ENCODE data around the gene MAMDC2. TPM values are rescaled to one million over a fixed set of nuclear protein-coding genes. Genes with fewer than 3 reads are reported as not detected.

The MAMDC2 gene
- total RNA-seq, 1 experiment from 2014 or later: 1.2 TPM

DNA sequence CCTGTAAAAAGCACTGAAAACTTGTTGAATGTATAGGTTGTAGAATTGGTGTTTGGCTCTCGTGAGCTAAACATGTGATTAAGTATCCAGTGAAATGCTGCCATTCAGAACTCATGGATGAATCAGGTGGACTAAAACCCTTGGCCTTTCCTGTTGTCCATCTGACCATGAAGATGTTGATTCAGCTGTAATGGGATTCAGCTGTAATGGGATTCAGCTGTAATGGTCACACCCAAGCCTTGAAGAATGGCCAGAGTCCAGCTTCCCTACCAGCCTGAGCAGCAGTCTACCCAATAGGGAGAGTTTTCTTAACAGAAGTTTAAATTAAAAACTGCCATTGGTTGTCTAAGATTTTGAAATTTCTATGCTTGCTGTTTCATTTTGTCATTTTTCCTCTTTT lies 18.1 kb downstream of the MAMDC2 start:
- DNase-seq (ENCODE audit: low read depth, low spot score): no peak
- Histone ChIP-seq H3K4me2 (ENCODE audit: low read length) (no peak overlapping the region), H3K4me1 (ENCODE audit: control insufficient read depth in 1 of 2, insufficient read depth in 2 of 2, low read length in 2 of 2) (no peaks in the 10 kb centered on the region), H2AFZ (ENCODE audit: low read depth, low read length, poor library complexity, severe bottlenecking) (no peak overlapping the region), H3K36me3 (ENCODE audit: control insufficient read depth in 1 of 2, insufficient read depth in 2 of 2, low read length in 2 of 2) (no peaks in the 10 kb centered on the region), H3K27ac (ENCODE audit: low read depth, low read length) (no peak overlapping the region), H3K4me3 (replicated peaks in 1 of 2; ENCODE audit: low read depth in 1 of 2, low read length in 2 of 2) (no peak overlapping the region), H3K27me3 (ENCODE audit: insufficient read depth, low read length) (no peaks in the 10 kb centered on the region), H4K20me1 (ENCODE audit: insufficient read depth) (no peaks in the 10 kb centered on the region), H3K9ac (ENCODE audit: low read length) (no peak overlapping the region), H3K9me3 (ENCODE audit: control insufficient read depth in 1 of 2, insufficient read depth in 1 of 2, low read depth in 1 of 2, low read length in 2 of 2) (no peaks in the 10 kb centered on the region), H3K9me2 (ENCODE audit: insufficient read depth) (no peaks in the 10 kb centered on the region), H3K79me2 (ENCODE audit: insufficient read depth, low read length) (no peaks in the 10 kb centered on the region)
- no TSS peak for BruUV-seq (replicated peaks)
- ChIA-PET RAD21 (ENCODE audit: low non-redundant PET in 1 of 2, low total read pairs in 2 of 2, uncharacterized antibody in 2 of 2, unreplicated experiment in 2 of 2) (no interaction called here), POLR2A (no interaction called here), CTCF (no interaction called here)
- intact Hi-C loops (cut with micrococcal nuclease): no loop called here
- ATAC-seq: no peak
- TF ChIP-seq, protein P1, sequence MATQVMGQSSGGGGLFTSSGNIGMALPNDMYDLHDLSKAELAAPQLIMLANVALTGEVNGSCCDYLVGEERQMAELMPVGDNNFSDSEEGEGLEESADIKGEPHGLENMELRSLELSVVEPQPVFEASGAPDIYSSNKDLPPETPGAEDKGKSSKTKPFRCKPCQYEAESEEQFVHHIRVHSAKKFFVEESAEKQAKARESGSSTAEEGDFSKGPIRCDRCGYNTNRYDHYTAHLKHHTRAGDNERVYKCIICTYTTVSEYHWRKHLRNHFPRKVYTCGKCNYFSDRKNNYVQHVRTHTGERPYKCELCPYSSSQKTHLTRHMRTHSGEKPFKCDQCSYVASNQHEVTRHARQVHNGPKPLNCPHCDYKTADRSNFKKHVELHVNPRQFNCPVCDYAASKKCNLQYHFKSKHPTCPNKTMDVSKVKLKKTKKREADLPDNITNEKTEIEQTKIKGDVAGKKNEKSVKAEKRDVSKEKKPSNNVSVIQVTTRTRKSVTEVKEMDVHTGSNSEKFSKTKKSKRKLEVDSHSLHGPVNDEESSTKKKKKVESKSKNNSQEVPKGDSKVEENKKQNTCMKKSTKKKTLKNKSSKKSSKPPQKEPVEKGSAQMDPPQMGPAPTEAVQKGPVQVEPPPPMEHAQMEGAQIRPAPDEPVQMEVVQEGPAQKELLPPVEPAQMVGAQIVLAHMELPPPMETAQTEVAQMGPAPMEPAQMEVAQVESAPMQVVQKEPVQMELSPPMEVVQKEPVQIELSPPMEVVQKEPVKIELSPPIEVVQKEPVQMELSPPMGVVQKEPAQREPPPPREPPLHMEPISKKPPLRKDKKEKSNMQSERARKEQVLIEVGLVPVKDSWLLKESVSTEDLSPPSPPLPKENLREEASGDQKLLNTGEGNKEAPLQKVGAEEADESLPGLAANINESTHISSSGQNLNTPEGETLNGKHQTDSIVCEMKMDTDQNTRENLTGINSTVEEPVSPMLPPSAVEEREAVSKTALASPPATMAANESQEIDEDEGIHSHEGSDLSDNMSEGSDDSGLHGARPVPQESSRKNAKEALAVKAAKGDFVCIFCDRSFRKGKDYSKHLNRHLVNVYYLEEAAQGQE (IDR thresholded peaks at IDR 0.05; ENCODE audit: low read depth): no peak
- TF ChIP-seq, protein P2, sequence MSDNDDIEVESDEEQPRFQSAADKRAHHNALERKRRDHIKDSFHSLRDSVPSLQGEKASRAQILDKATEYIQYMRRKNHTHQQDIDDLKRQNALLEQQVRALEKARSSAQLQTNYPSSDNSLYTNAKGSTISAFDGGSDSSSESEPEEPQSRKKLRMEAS (IDR thresholded peaks at IDR 0.05): no peak
- TF ChIP-seq POLR2A (IDR thresholded peaks at IDR 0.05; ENCODE audit: borderline replicate concordance, extremely low read depth, insufficient read depth, insufficient read length) (no peak), JUND (IDR thresholded peaks at IDR 0.05) (no peak), YY1 (IDR thresholded peaks at IDR 0.05; ENCODE audit: extremely low read depth, insufficient replicate concordance, low read depth, low read length) (no peak), FOSL1 (IDR thresholded peaks at IDR 0.05; ENCODE audit: low read depth) (no peak), SP1 (IDR thresholded peaks at IDR 0.05; ENCODE audit: low read depth) (no peak), POLR2AphosphoS5 (IDR thresholded peaks at IDR 0.05; ENCODE audit: low read depth, low read length) (no peak), CBX3 (IDR thresholded peaks at IDR 0.05; ENCODE audit: low read depth) (no peak), SIN3A (IDR thresholded peaks at IDR 0.05; ENCODE audit: low read depth) (no peak)
- TF ChIP-seq, protein P3, sequence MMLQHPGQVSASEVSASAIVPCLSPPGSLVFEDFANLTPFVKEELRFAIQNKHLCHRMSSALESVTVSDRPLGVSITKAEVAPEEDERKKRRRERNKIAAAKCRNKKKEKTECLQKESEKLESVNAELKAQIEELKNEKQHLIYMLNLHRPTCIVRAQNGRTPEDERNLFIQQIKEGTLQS (IDR thresholded peaks at IDR 0.05): no peak
- TF ChIP-seq, protein P4, sequence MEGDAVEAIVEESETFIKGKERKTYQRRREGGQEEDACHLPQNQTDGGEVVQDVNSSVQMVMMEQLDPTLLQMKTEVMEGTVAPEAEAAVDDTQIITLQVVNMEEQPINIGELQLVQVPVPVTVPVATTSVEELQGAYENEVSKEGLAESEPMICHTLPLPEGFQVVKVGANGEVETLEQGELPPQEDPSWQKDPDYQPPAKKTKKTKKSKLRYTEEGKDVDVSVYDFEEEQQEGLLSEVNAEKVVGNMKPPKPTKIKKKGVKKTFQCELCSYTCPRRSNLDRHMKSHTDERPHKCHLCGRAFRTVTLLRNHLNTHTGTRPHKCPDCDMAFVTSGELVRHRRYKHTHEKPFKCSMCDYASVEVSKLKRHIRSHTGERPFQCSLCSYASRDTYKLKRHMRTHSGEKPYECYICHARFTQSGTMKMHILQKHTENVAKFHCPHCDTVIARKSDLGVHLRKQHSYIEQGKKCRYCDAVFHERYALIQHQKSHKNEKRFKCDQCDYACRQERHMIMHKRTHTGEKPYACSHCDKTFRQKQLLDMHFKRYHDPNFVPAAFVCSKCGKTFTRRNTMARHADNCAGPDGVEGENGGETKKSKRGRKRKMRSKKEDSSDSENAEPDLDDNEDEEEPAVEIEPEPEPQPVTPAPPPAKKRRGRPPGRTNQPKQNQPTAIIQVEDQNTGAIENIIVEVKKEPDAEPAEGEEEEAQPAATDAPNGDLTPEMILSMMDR (IDR thresholded peaks at IDR 0.05 in 2 of 3, conservative IDR thresholded peaks at IDR 0.05 in 1 of 3; ENCODE audit: borderline replicate concordance in 1 of 3, insufficient read depth in 1 of 3, low read depth in 2 of 3, low read length in 2 of 3): no peak
- TF ChIP-seq, protein P5, sequence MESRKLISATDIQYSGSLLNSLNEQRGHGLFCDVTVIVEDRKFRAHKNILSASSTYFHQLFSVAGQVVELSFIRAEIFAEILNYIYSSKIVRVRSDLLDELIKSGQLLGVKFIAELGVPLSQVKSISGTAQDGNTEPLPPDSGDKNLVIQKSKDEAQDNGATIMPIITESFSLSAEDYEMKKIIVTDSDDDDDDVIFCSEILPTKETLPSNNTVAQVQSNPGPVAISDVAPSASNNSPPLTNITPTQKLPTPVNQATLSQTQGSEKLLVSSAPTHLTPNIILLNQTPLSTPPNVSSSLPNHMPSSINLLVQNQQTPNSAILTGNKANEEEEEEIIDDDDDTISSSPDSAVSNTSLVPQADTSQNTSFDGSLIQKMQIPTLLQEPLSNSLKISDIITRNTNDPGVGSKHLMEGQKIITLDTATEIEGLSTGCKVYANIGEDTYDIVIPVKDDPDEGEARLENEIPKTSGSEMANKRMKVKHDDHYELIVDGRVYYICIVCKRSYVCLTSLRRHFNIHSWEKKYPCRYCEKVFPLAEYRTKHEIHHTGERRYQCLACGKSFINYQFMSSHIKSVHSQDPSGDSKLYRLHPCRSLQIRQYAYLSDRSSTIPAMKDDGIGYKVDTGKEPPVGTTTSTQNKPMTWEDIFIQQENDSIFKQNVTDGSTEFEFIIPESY (IDR thresholded peaks at IDR 0.05; ENCODE audit: extremely low read depth, insufficient replicate concordance, low read length): no peak

Data from HCT116 (cell line).